Retinal pigment epithelial cell (primary cell): ENCODE measurements around the gene SPANXA1.
"Not testable (repeated sequence)": the region's sequence is repeated elsewhere in the genome, so short reads cannot be mapped to it uniquely, and the experiment has no call there.

Experiments
- DNase-seq: peaks from one replicate; pipeline ENCODE4 v3.0.0-alpha.2; 2010; ENCODE audit warnings: low read depth
- H3K4me3 ChIP-seq: 2 replicates; pipeline ENCODE4 v1.5.1; 2011; ENCODE audit warnings: mild to moderate bottlenecking, low read length, control low read depth, moderate library complexity
- CTCF ChIP-seq: conservative IDR thresholded peaks from 2 replicates; pipeline ENCODE4 v1.5.1; 2011; ENCODE audit warnings: low read depth, low read length, control low read depth, inconsistent platforms

Gene SPANXA1

GRCh38 chrX:141584638-141585037 lies at the start of gene SPANXA1:
TSS of gene SPANXA1 (minus strand) at chrX:141584738. CDS start at chrX:141584678, 60 bp downstream.
- not testable (repeated sequence) for H3K4me3 ChIP-seq, DNase-seq

GRCh38 chrX:141632124-141632523 lies 47.6 kb upstream of the SPANXA1 start:
- no peak overlapping the region for H3K4me3 ChIP-seq
- no peak for TF ChIP-seq CTCF
- DNase-seq: no peak

GRCh38 chrX:141619336-141619735 lies 34.8 kb upstream of the SPANXA1 start:
- no peak for DNase-seq
- no peak overlapping the region for H3K4me3 ChIP-seq
- TF ChIP-seq CTCF: no peak

- DNase-seq: no peak
- no peak overlapping the region for H3K4me3 ChIP-seq
- TF ChIP-seq CTCF: no peak
Measured at GRCh38 chrX:141609111-141609510, 24.6 kb upstream of the SPANXA1 start.

- DNase-seq, H3K4me3 ChIP-seq: not testable (repeated sequence)
Measured at GRCh38 chrX:141589408-141589807, 4.9 kb upstream of the SPANXA1 start, which contains the start of gene SPANXA2. TSS of gene SPANXA2 (plus strand) at chrX:141589708. CDS start at chrX:141589768, 60 bp downstream.

- not testable (repeated sequence) for DNase-seq, H3K4me3 ChIP-seq
Measured at GRCh38 chrX:141542551-141542950, 42.0 kb downstream of the SPANXA1 start.
